GM12878 (cell line): ENCODE results near the gene DCUN1D4. TPM values are rescaled to one million over a fixed set of nuclear protein-coding genes. Genes with fewer than 3 reads are reported as not detected.

ENCODE experiments used
- ATAC-seq: fragments of 200-7000 bp; cut with Tn5 transposase; 3 replicates; pipeline ENCODE4 v1.9.1; 2020; ENCODE audit warnings: mild to moderate bottlenecking, moderate library complexity
- BruUV-seq: library from RNA; stranded (reverse); fragments of 400-500 nt; replicated peaks from 2 replicates; lab custom pipeline; 2021; lab: Mats Ljungman, UMichigan
- CTCF ChIA-PET: fragments of 300-600 bp; sonication (Branson Sonifier 250); formaldehyde crosslinking; extraction: SDS; loops from one replicate; lab custom pipeline; 2021; ENCODE audit warnings: inconsistent platforms; lab: Yijun Ruan, JAX
- POLR2A ChIA-PET: fragments of 350-600 bp; formaldehyde crosslinking; extraction: SDS; loops from one replicate; lab custom pipeline; 2021; ENCODE audit warnings: inconsistent platforms; lab: Charles Lee
- RAD21 ChIA-PET: fragments of 300-600 bp; sonication (Branson Sonifier 250); formaldehyde crosslinking; loops from one replicate; lab custom pipeline; 2023; ENCODE audit warnings: antibody characterized with exemption; ENCODE audit not compliant: unreplicated experiment; lab: Charles Lee
- SMC1A ChIA-PET: fragments of 300-600 bp; sonication (Branson Sonifier 250); formaldehyde crosslinking; loops from one replicate; lab custom pipeline; 2023; ENCODE audit not compliant: unreplicated experiment, uncharacterized antibody; lab: Charles Lee
- DNase-seq: peaks from one replicate; pipeline ENCODE4 v3.0.0-alpha.2; 2011; ENCODE audit warnings: low read depth, low spot score
- FAIRE-seq: peaks from 3 replicates; lab custom pipeline; 2011; peaks lifted over from hg19 to GRCh38; lab: Jason Lieb, UNC
- H2AFZ ChIP-seq: 2 replicates; pipeline ENCODE4 v1.6.0; 2011; ENCODE audit warnings: low read depth, low read length, control low read depth; ENCODE audit not compliant: control insufficient read depth
- H3K27ac ChIP-seq: 2 replicates; pipeline ENCODE4 v1.5.1; 2011; ENCODE audit warnings: control low read depth; ENCODE audit not compliant: control insufficient read depth, insufficient read depth
- H3K27me3 ChIP-seq, 2 experiments: replicated peaks in 1 of 2; 2 replicates each; pipeline versions ENCODE4 v1.6.0 to v1.6.1; 2011; ENCODE audit warnings: low read length in 1 of 2; ENCODE audit not compliant: control insufficient read depth in 2 of 2, insufficient read depth in 2 of 2
- H3K36me3 ChIP-seq, 2 experiments: 2 replicates each; pipeline ENCODE4 v1.5.1; 2011; ENCODE audit warnings: low read length in 1 of 2; ENCODE audit not compliant: control insufficient read depth in 2 of 2, insufficient read depth in 2 of 2
- H3K4me1 ChIP-seq: 2 replicates; pipeline ENCODE4 v1.6.1; 2011; ENCODE audit warnings: mild to moderate bottlenecking, low read length, moderate library complexity, mixed read lengths; ENCODE audit not compliant: control insufficient read depth, insufficient read depth
- H3K4me2 ChIP-seq: 2 replicates; pipeline ENCODE4 v1.6.0; 2011; ENCODE audit warnings: control low read depth; ENCODE audit not compliant: control insufficient read depth, insufficient read depth
- H3K4me3 ChIP-seq: fragments of 200-600 bp; sonication (generic); 2 replicates; pipeline ENCODE4 v1.5.1; 2016
- H3K79me2 ChIP-seq: 2 replicates; pipeline ENCODE4 v1.6.0; 2011; ENCODE audit warnings: low read length; ENCODE audit not compliant: control insufficient read depth, insufficient read depth
- H3K9ac ChIP-seq: 2 replicates; pipeline ENCODE4 v1.8.0; 2011; ENCODE audit warnings: low read length, control low read depth, mixed read lengths; ENCODE audit not compliant: control insufficient read depth, insufficient read depth
- H3K9me3 ChIP-seq: replicated peaks from 3 replicates; pipeline ENCODE4 v1.5.1; 2011; ENCODE audit warnings: mild to moderate bottlenecking, low read length; ENCODE audit not compliant: control insufficient read depth, insufficient read depth
- H4K20me1 ChIP-seq: 2 replicates; pipeline ENCODE4 v1.6.0; 2011; ENCODE audit not compliant: control insufficient read depth, insufficient read depth
- ATF7 ChIP-seq: fragments of 450-650 bp; IDR thresholded peaks from 2 replicates; pipeline ENCODE4 v1.6.1; 2016; ENCODE audit warnings: low read depth, mild to moderate bottlenecking
- CBX3 ChIP-seq: fragments of 200-600 bp; sonication (generic); IDR thresholded peaks from 2 replicates; pipeline ENCODE4 v1.6.1; 2016; ENCODE audit warnings: low read depth, borderline replicate concordance
- CHD1 ChIP-seq: IDR thresholded peaks from 2 replicates; pipeline ENCODE4 v1.6.1; 2012; ENCODE audit warnings: low read depth, low read length, improper control_type of control experiment
- EP300 ChIP-seq, 2 experiments: fragments of 150-350 bp in 1 of 2; IDR thresholded peaks; 2 replicates each; pipeline ENCODE4 v1.6.1; 2011 to 2012; ENCODE audit warnings: low read depth in 2 of 2, low read length in 2 of 2, borderline replicate concordance in 1 of 2, improper control_type of control experiment in 1 of 2, inconsistent platforms in 1 of 2; ENCODE audit not compliant: control insufficient read depth in 1 of 2
- FOXM1 ChIP-seq: IDR thresholded peaks from 2 replicates; pipeline ENCODE4 v1.6.1; 2012; ENCODE audit warnings: low read depth, mild to moderate bottlenecking, inconsistent platforms, low read length, moderate library complexity
- HDAC2 ChIP-seq: fragments of 200-600 bp; sonication (generic); IDR thresholded peaks from 2 replicates; pipeline ENCODE4 v1.6.1; 2017
- HDAC6 ChIP-seq: fragments of 200-600 bp; sonication (generic); IDR thresholded peaks from one replicate; pipeline ENCODE4 v1.8.0; 2017; ENCODE audit warnings: antibody characterized with exemption; ENCODE audit not compliant: unreplicated experiment
- HDGF ChIP-seq: fragments of 450-650 bp; IDR thresholded peaks from 2 replicates; pipeline ENCODE4 v1.6.1; 2016; ENCODE audit warnings: antibody characterized with exemption
- POLR2A ChIP-seq: IDR thresholded peaks from 2 replicates; pipeline ENCODE4 v1.6.1; 2011; ENCODE audit warnings: low read depth, mild to moderate bottlenecking, low read length
- RBBP5 ChIP-seq: fragments of 200-600 bp; sonication (generic); conservative IDR thresholded peaks from 2 replicates; pipeline ENCODE4 v1.6.1; 2016
- SREBF1 ChIP-seq: IDR thresholded peaks from 2 replicates; pipeline ENCODE4 v1.6.1; 2012; ENCODE audit warnings: mild to moderate bottlenecking, low read length
- ZNF207 ChIP-seq: fragments of 450-650 bp; IDR thresholded peaks from 2 replicates; pipeline ENCODE4 v1.6.1; 2014; ENCODE audit warnings: antibody characterized with exemption, mild to moderate bottlenecking, borderline replicate concordance
- ZZZ3 ChIP-seq: IDR thresholded peaks from 2 replicates; pipeline ENCODE4 v1.6.1; 2011; ENCODE audit warnings: low read depth; ENCODE audit not compliant: control insufficient read depth, insufficient read length
- WGBS: methylation state at CpG from one replicate; pipeline ENCODE4 v1.1.6; 2016; ENCODE audit warnings: low lambda C conversion rate; ENCODE audit not compliant: insufficient replicate concordance, insufficient coverage; ENCODE audit errors: missing lambda C conversion rate; 5-methylcytosine and 5-hydroxymethylcytosine counted together
- in situ Hi-C: fragments of 300-500 bp; cut with MboI; formaldehyde crosslinking; loops from 9 replicates; pipeline ENCODE4 v1.14.3; 2018; ENCODE audit warnings: mixed read lengths
- intact Hi-C: fragments of 100-400 bp; cut with micrococcal nuclease; formaldehyde crosslinking; loops from one replicate; pipeline ENCODE4 v1.14.2; 2022; ENCODE audit not compliant: unreplicated experiment
- polyA plus RNA-seq, 11 experiments: library from polyadenylated mRNA; depleted of rRNA in 4 of 11; unstranded in 6 of 11; stranded (reverse) in 5 of 11; fragments of >200 nt; fragmentation: Nextera tagmentation in 4 of 11; fragmentation: Illumina TruSeq in 1 of 11; extraction: Ambion mirVana in 4 of 11; extraction: Trizol in 1 of 11; gene quantifications; 1 replicate in 1 of 11; 2 replicates in 10 of 11; pipeline versions ENCODE4 v1.2.1 to v1.2.3, GENCODE V29; 2011 to 2016; ENCODE audit warnings: inconsistent platforms in 2 of 11, missing spikeins in 2 of 11, low read depth in 1 of 11
- total RNA-seq, 4 experiments: library from RNA; depleted of rRNA in 3 of 4; stranded (reverse); fragments of >200 nt in 3 of 4; fragmentation: Illumina TruSeq in 1 of 4; extraction: Trizol in 1 of 4; gene quantifications; 2 replicates each; pipeline versions ENCODE4 v1.2.1 to v1.2.3, GENCODE V29; 2013 to 2021
- TF ChIP-seq, protein P1 (sequence below): fragments of 450-650 bp; IDR thresholded peaks from 2 replicates; pipeline ENCODE4 v1.6.1; 2016; ENCODE audit warnings: mild to moderate bottlenecking
- TF ChIP-seq, protein P2 (sequence below): IDR thresholded peaks from 2 replicates; pipeline ENCODE4 v1.6.1; 2011; ENCODE audit warnings: low read depth, mild to moderate bottlenecking, low read length, moderate library complexity, borderline replicate concordance; ENCODE audit errors: extremely low read depth

DCUN1D4 gene
- total and polyA plus RNA-seq, 10 of the 15 experiments (the other 5 are each of a cell fraction or from before 2014, with no cell fraction given) = 7.1 to 62.6 (median 16.8) TPM

DNA sequence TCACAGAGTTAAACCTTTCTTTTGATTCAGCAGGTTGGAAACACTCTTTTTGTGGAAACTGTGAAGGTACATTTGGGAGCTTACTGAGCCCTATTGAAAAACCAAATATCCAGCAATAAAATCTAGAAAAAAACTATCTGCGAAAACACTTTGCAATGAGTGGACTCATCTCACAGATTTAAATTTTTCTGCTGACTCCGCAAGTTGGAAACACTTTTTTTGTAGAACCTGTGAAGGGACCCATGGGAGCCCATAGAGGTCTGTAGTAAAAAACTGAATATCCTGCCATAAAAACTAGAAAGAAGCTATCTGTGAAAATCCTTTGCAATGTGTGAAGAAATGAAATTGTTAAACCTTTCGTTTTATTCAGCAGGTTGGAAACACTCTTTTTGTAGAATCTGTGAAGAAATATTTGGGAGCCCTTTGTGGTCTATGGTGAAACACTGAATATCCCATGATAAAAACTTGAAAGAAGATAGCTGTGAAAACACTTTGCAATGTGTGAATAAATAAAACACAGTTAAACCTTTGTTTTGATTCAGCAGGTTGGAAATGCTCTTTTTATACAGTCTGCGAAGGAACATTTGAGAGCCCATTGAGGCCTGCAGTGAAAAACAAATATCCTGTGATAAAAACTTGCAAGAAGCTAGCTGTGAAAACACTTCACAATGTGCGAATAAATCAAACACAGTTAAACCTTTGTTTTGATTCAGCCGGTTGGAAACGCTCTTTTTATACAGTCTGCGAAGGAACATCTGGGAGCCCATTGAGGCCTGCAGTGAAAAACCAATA lies 22.3 kb upstream of the DCUN1D4 start:
- H4K20me1 ChIP-seq = no peaks in the 10 kb centered on the region
- FAIRE-seq = no peak
- intact Hi-C loops = no loop called here
- no peaks in the 10 kb centered on the region; the same call in 2 of the 3 replicates for H3K9me3 ChIP-seq
- H3K9ac ChIP-seq = no peak overlapping the region
- CTCF ChIA-PET = no interaction called here
- H2AFZ ChIP-seq = no peak overlapping the region
- TF ChIP-seq, protein P1, sequence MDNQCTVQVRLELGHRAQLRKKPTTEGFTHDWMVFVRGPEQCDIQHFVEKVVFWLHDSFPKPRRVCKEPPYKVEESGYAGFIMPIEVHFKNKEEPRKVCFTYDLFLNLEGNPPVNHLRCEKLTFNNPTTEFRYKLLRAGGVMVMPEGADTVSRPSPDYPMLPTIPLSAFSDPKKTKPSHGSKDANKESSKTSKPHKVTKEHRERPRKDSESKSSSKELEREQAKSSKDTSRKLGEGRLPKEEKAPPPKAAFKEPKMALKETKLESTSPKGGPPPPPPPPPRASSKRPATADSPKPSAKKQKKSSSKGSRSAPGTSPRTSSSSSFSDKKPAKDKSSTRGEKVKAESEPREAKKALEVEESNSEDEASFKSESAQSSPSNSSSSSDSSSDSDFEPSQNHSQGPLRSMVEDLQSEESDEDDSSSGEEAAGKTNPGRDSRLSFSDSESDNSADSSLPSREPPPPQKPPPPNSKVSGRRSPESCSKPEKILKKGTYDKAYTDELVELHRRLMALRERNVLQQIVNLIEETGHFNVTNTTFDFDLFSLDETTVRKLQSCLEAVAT = no peak
- no peak for TF ChIP-seq ATF7
- no peak for TF ChIP-seq FOXM1
- no peak for TF ChIP-seq ZZZ3
- TF ChIP-seq, all 136 proteins: peak for 0
- no peaks in the 10 kb centered on the region for H3K27me3 ChIP-seq
- no peaks in the 10 kb centered on the region for H3K4me1 ChIP-seq
- no peaks in the 10 kb centered on the region for H3K79me2 ChIP-seq
- no peaks in the 10 kb centered on the region for H3K36me3 ChIP-seq
- ChIA-PET SMC1A (no interaction called here), RAD21 (no interaction called here), POLR2A (no interaction called here)
- 82% methylated on average over 8 of the region's 8 CpGs for WGBS
- H3K4me3 ChIP-seq = no peak overlapping the region
- no peak for DNase-seq
- H3K27ac ChIP-seq = no peak overlapping the region
- in situ Hi-C loops = no loop called here
- ATAC-seq = no peak
- no TSS peak for BruUV-seq
- no peak overlapping the region for H3K4me2 ChIP-seq

DNA sequence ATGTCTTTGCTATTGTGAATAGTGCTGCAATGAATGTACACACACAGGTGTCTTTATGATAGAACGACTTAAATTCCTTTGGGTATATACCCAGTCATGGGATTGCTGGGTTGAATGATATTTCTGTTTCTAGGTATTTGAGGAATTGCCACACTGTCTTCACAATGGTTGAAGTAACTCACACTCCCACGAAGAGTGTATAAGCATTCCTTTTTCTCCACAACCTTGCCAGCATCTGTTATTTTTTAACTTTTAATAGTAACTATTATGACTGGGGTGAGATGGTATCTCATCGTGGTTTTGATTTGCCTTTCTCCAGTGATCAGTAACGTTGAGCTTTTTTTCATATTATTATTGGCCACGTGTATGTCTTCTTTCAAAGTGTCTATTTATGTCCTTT lies 17.6 kb upstream of the DCUN1D4 start:
- SMC1A ChIA-PET = no interaction called here
- DNase-seq = no peak
- Histone ChIP-seq H3K4me3 (no peak overlapping the region), H3K36me3 (no peaks in the 10 kb centered on the region), H3K79me2 (no peaks in the 10 kb centered on the region), H2AFZ (no peak overlapping the region), H3K9ac (no peak overlapping the region), H4K20me1 (no peaks in the 10 kb centered on the region), H3K9me3 (no peaks in the 10 kb centered on the region), H3K4me1 (no peaks in the 10 kb centered on the region), H3K27me3 (no peaks in the 10 kb centered on the region), H3K4me2 (no peak overlapping the region), H3K27ac (no peak overlapping the region)
- RAD21 ChIA-PET = no interaction called here
- BruUV-seq = no TSS peak
- CTCF ChIA-PET = interaction anchor here (0.6 to 1.3 kb wide), 3 partner anchors 8 to 152 kb away, joined by 3 to 4 read pairs (median 3); no protein-coding TSS in a partner anchor
- 6% methylated on average over 5 of the region's 5 CpGs for WGBS
- intact Hi-C loops (no loop called here), in situ Hi-C loops (no loop called here)
- no peak for ATAC-seq
- POLR2A ChIA-PET = no interaction called here
- FAIRE-seq = no peak
- no peak for TF ChIP-seq POLR2A
- no peak for TF ChIP-seq HDAC2
- no peak for TF ChIP-seq SREBF1
- no peak for TF ChIP-seq ZNF207
- TF ChIP-seq, protein P2, sequence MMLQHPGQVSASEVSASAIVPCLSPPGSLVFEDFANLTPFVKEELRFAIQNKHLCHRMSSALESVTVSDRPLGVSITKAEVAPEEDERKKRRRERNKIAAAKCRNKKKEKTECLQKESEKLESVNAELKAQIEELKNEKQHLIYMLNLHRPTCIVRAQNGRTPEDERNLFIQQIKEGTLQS = no peak
- no peak for TF ChIP-seq EP300 (IDR thresholded peaks at IDR 0.05; ENCODE audit: borderline replicate concordance in 1 of 2, control insufficient read depth in 1 of 2, low read depth in 2 of 2, low read length in 2 of 2)
- no peak for TF ChIP-seq HDAC6
- no peak for TF ChIP-seq RBBP5
- TF ChIP-seq CHD1 = no peak
- TF ChIP-seq HDGF = no peak
- no peak for TF ChIP-seq CBX3
